HG03196 (cell line): ENCODE data around the gene HACD2.

Experiments used
- ATAC-seq: cut with Tn5 transposase; IDR thresholded peaks from one replicate; pipeline ENCODE4 v1.9.1; 2021; ENCODE audit not compliant: unreplicated experiment

The HACD2 gene

GRCh38 chr3:123449102-123449996 lies 135.5 kb downstream of the HACD2 start:
- no peak for ATAC-seq

- no peak for ATAC-seq
Observed at GRCh38 chr3:123448536-123449101, 136.2 kb downstream of the HACD2 start, which contains the start of gene ADCY5. Gene ADCY5, minus strand, starts transcription at chr3:123449090. Its CDS starts 545 bp downstream, at chr3:123448545.

- no peak for ATAC-seq
Observed at GRCh38 chr3:123447749-123448517, 136.9 kb downstream of the HACD2 start.

GRCh38 chr3:123447416-123447748 lies 137.5 kb downstream of the HACD2 start:
- no peak for ATAC-seq

GRCh38 chr3:123446610-123447109 lies 138.2 kb downstream of the HACD2 start:
- ATAC-seq: no peak

GRCh38 chr3:123446210-123446609 lies 138.6 kb downstream of the HACD2 start:
- ATAC-seq: no peak

- ATAC-seq: no peak
Observed at GRCh38 chr3:123445702-123446101, 139.2 kb downstream of the HACD2 start.

- ATAC-seq: no peak
Observed at GRCh38 chr3:123444744-123445143, 140.1 kb downstream of the HACD2 start.

- no peak for ATAC-seq
Observed at GRCh38 chr3:123444023-123444422, 140.8 kb downstream of the HACD2 start.

- ATAC-seq: no peak
Observed at GRCh38 chr3:123442908-123443307, 141.9 kb downstream of the HACD2 start.

- ATAC-seq: no peak
Observed at GRCh38 chr3:123442125-123442524, 142.7 kb downstream of the HACD2 start.
